ENCODE data around the gene CHMP3. TPM values are rescaled to one million over a fixed set of nuclear protein-coding genes. Genes with fewer than 3 reads are reported as not detected.

Gene CHMP3
- total RNA-seq, 1 experiment from 2014 or later: 123 TPM

- no peak for TF ChIP-seq CTCF (IDR thresholded peaks at IDR 0.05; ENCODE audit: unreplicated experiment)
- BruUV-seq (replicated peaks): no TSS peak
- H3K4me1 Mint-ChIP-seq (ENCODE audit: insufficient read depth, unreplicated experiment): no peaks in the 10 kb centered on the region
- H3K4me3 Mint-ChIP-seq (ENCODE audit: unreplicated experiment): no peak overlapping the region
- DNase-seq (ENCODE audit: unreplicated experiment): no peak
- peaks cover 11% of the 10 kb centered on the region for H3K36me3 Mint-ChIP-seq (ENCODE audit: insufficient read depth, unreplicated experiment)
- H3K9me3 Mint-ChIP-seq (ENCODE audit: unreplicated experiment): peaks cover 7% of the 10 kb centered on the region
- POLR2A ChIA-PET: no interaction called here
- no peak overlapping the region for H3K27ac Mint-ChIP-seq (ENCODE audit: low read depth, unreplicated experiment)
- no peaks in the 10 kb centered on the region for H3K27me3 Mint-ChIP-seq (ENCODE audit: insufficient read depth, unreplicated experiment)
- intact Hi-C loops (cut with micrococcal nuclease): no loop called here
- CTCF ChIA-PET: no interaction called here
Measured at GRCh38 chr2:86521922-86522321, 41.3 kb downstream of the CHMP3 start.

- no peak overlapping the region for H3K4me3 Mint-ChIP-seq (ENCODE audit: unreplicated experiment)
- no peaks in the 10 kb centered on the region for H3K27me3 Mint-ChIP-seq (ENCODE audit: insufficient read depth, unreplicated experiment)
- TF ChIP-seq CTCF (IDR thresholded peaks at IDR 0.05; ENCODE audit: unreplicated experiment): no peak
- DNase-seq (ENCODE audit: unreplicated experiment): no peak
- H3K27ac Mint-ChIP-seq (ENCODE audit: low read depth, unreplicated experiment): no peak overlapping the region
- intact Hi-C loops (cut with micrococcal nuclease): no loop called here
- no peaks in the 10 kb centered on the region for H3K4me1 Mint-ChIP-seq (ENCODE audit: insufficient read depth, unreplicated experiment)
- peaks cover 7% of the 10 kb centered on the region for H3K9me3 Mint-ChIP-seq (ENCODE audit: unreplicated experiment)
- no TSS peak for BruUV-seq (replicated peaks)
- ChIA-PET POLR2A (no interaction called here), CTCF (no interaction called here)
- H3K36me3 Mint-ChIP-seq (ENCODE audit: insufficient read depth, unreplicated experiment): no peaks in the 10 kb centered on the region
Measured at GRCh38 chr2:86520153-86520552, 43.1 kb downstream of the CHMP3 start.

- Mint-ChIP-seq H3K27me3 (ENCODE audit: insufficient read depth, unreplicated experiment) (no peaks in the 10 kb centered on the region), H3K27ac (ENCODE audit: low read depth, unreplicated experiment) (no peak overlapping the region), H3K36me3 (ENCODE audit: insufficient read depth, unreplicated experiment) (no peaks in the 10 kb centered on the region), H3K4me3 (ENCODE audit: unreplicated experiment) (no peak overlapping the region), H3K9me3 (ENCODE audit: unreplicated experiment) (peaks cover 7% of the 10 kb centered on the region), H3K4me1 (ENCODE audit: insufficient read depth, unreplicated experiment) (no peaks in the 10 kb centered on the region)
- CTCF ChIA-PET: interaction anchor here (1.1 kb wide), 2 partner anchors 8 to 44 kb away, joined by 4 read pairs; no protein-coding TSS in a partner anchor
- TF ChIP-seq CTCF (IDR thresholded peaks at IDR 0.05; ENCODE audit: unreplicated experiment): no peak
- no TSS peak for BruUV-seq (replicated peaks)
- no peak for DNase-seq (ENCODE audit: unreplicated experiment)
- intact Hi-C loops (cut with micrococcal nuclease): no loop called here
- POLR2A ChIA-PET: interaction anchor here (0.6 to 1.4 kb wide), 2 partner anchors 21 to 186 kb away, joined by 3 to 7 read pairs; no protein-coding TSS in a partner anchor
Measured at GRCh38 chr2:86519349-86519748, 43.9 kb downstream of the CHMP3 start.

- H3K27ac Mint-ChIP-seq (ENCODE audit: low read depth, unreplicated experiment): no peak overlapping the region
- DNase-seq (ENCODE audit: unreplicated experiment): no peak
- H3K9me3 Mint-ChIP-seq (ENCODE audit: unreplicated experiment): peaks cover 7% of the 10 kb centered on the region
- no peaks in the 10 kb centered on the region for H3K4me1 Mint-ChIP-seq (ENCODE audit: insufficient read depth, unreplicated experiment)
- no peaks in the 10 kb centered on the region for H3K36me3 Mint-ChIP-seq (ENCODE audit: insufficient read depth, unreplicated experiment)
- no peak overlapping the region for H3K4me3 Mint-ChIP-seq (ENCODE audit: unreplicated experiment)
- ChIA-PET POLR2A (interaction anchor here (0.7 to 1.4 kb wide), 4 partner anchors 20 to 252 kb away, joined by 3 to 7 read pairs (median 3); no protein-coding TSS in a partner anchor), CTCF (interaction anchor here (0.8 to 1.4 kb wide), 9 partner anchors 9 to 247 kb away, joined by 3 to 4 read pairs (median 3); no protein-coding TSS in a partner anchor)
- intact Hi-C loops (cut with micrococcal nuclease): no loop called here
- no TSS peak for BruUV-seq (replicated peaks)
- TF ChIP-seq CTCF (IDR thresholded peaks at IDR 0.05; ENCODE audit: unreplicated experiment): peak; percentile 17
- no peaks in the 10 kb centered on the region for H3K27me3 Mint-ChIP-seq (ENCODE audit: insufficient read depth, unreplicated experiment)
Measured at GRCh38 chr2:86518481-86518880, 44.8 kb downstream of the CHMP3 start.

Data from MCF 10A (cell line).